HepG2 (cell line): ENCODE data around the gene SOST. TPM values are rescaled to one million over a fixed set of nuclear protein-coding genes. Genes with fewer than 3 reads are reported as not detected.
A peak's percentile ranks its signal among the peaks of the same experiment; 100 is the strongest.

Experiments
- ATAD3A ChIP-seq: sonication (generic); formaldehyde crosslinking; IDR thresholded peaks from 2 replicates; pipeline ENCODE4 v1.4.0; 2020; ENCODE audit warnings: missing genetic modification reagents
- HNRNPH1 ChIP-seq: fragments of 200-400 bp; formaldehyde crosslinking; optimal IDR thresholded peaks from 2 replicates; pipeline ENCODE3; 2017; ENCODE audit warnings: mild to moderate bottlenecking, low read depth, low read length
- NFE2L2 ChIP-seq: fragments of 150-350 bp; IDR thresholded peaks from 2 replicates; pipeline ENCODE4 v1.6.1; 2014; ENCODE audit warnings: low read length
- NR2F6 ChIP-seq, 2 experiments: IDR thresholded peaks; 2 replicates each; pipeline ENCODE4 v1.6.1; 2016; ENCODE audit warnings: antibody characterized with exemption in 1 of 2, mild to moderate bottlenecking in 1 of 2
- ONECUT2 ChIP-seq: sonication (generic); formaldehyde crosslinking; IDR thresholded peaks from 2 replicates; pipeline ENCODE4 v1.4.0; 2020; ENCODE audit warnings: missing genetic modification reagents
- PAX8 ChIP-seq: sonication (generic); formaldehyde crosslinking; IDR thresholded peaks from 2 replicates; pipeline ENCODE4 v1.8.0; 2022; ENCODE audit warnings: mild to moderate bottlenecking, missing genetic modification reagents, borderline replicate concordance
- SSRP1 ChIP-seq: IDR thresholded peaks from 2 replicates; pipeline ENCODE4 v1.6.1; 2016; ENCODE audit warnings: control low read depth
- THAP11 ChIP-seq: IDR thresholded peaks from 2 replicates; pipeline ENCODE4 v1.6.1; 2016; ENCODE audit warnings: missing biosample characterization, missing genetic modification reagents
- U2AF2 ChIP-seq: fragments of 200-400 bp; formaldehyde crosslinking; IDR thresholded peaks from 2 replicates; pipeline ENCODE4 v1.6.1; 2017; ENCODE audit warnings: low read depth, mild to moderate bottlenecking, low read length
- ZBTB38 ChIP-seq: sonication (generic); formaldehyde crosslinking; IDR thresholded peaks from 2 replicates; pipeline ENCODE4 v1.5.1; 2020; ENCODE audit warnings: mild to moderate bottlenecking, missing genetic modification reagents
- ZBTB42 ChIP-seq: sonication (generic); formaldehyde crosslinking; IDR thresholded peaks from 2 replicates; pipeline ENCODE4 v1.5.0; 2020; ENCODE audit warnings: mild to moderate bottlenecking, missing genetic modification reagents
- ZC3H4 ChIP-seq: sonication (generic); formaldehyde crosslinking; IDR thresholded peaks from 2 replicates; pipeline ENCODE4 v1.4.0; 2020; ENCODE audit warnings: missing genetic modification reagents, borderline replicate concordance
- ZNF251 ChIP-seq: sonication (generic); formaldehyde crosslinking; IDR thresholded peaks from 2 replicates; pipeline ENCODE4 v1.9.0; 2021; ENCODE audit warnings: mild to moderate bottlenecking, missing genetic modification reagents
- ZSCAN12 ChIP-seq: sonication (generic); formaldehyde crosslinking; IDR thresholded peaks from 2 replicates; pipeline ENCODE4 v1.9.0; 2021; ENCODE audit warnings: mild to moderate bottlenecking, missing genetic modification reagents
- ZSCAN29 ChIP-seq: sonication (generic); formaldehyde crosslinking; conservative IDR thresholded peaks from 2 replicates; pipeline ENCODE4 v1.4.0; 2020; ENCODE audit warnings: mild to moderate bottlenecking, missing genetic modification reagents
- polyA plus RNA-seq, 8 experiments: library from polyadenylated mRNA; depleted of rRNA in 3 of 8; stranded (reverse) in 7 of 8; unstranded in 1 of 8; fragments of >200 nt; fragmentation: Illumina TruSeq in 4 of 8; extraction: Trizol in 4 of 8; gene quantifications; 2 replicates each; pipeline versions ENCODE4 v1.2.1 to v1.2.3, GENCODE V29; 2011 to 2016; ENCODE audit warnings: low read depth in 4 of 8, missing spikeins in 1 of 8, mixed read lengths in 1 of 8; ENCODE audit not compliant: insufficient read depth in 1 of 8
- total RNA-seq, 5 experiments: library from RNA; depleted of rRNA; stranded (reverse); fragments of >200 nt; fragmentation: Illumina TruSeq; extraction: Trizol; gene quantifications; 2 replicates each; pipeline ENCODE4 v1.2.3, GENCODE V29; 2016; ENCODE audit warnings: low read depth in 1 of 5
- TF ChIP-seq, protein P1 (sequence below): IDR thresholded peaks from 2 replicates; pipeline ENCODE4 v1.6.1; 2016; ENCODE audit warnings: control low read depth
- TF ChIP-seq, protein P2 (sequence below): sonication (generic); formaldehyde crosslinking; IDR thresholded peaks from 2 replicates; pipeline ENCODE4 v1.4.0; 2020; ENCODE audit warnings: missing genetic modification reagents
- TF ChIP-seq, protein P3 (sequence below): sonication (generic); formaldehyde crosslinking; conservative IDR thresholded peaks from 2 replicates; pipeline ENCODE4 v1.8.0; 2022; ENCODE audit warnings: missing genetic modification reagents
- TF ChIP-seq, protein P4 (sequence below): sonication (generic); formaldehyde crosslinking; IDR thresholded peaks from 2 replicates; pipeline ENCODE4 v1.4.0; 2020; ENCODE audit warnings: mild to moderate bottlenecking, missing genetic modification reagents
- TF ChIP-seq, protein P5 (sequence below): IDR thresholded peaks from 2 replicates; pipeline ENCODE4 v1.6.1; 2016; ENCODE audit warnings: low read depth
- TF ChIP-seq, protein P6 (sequence below): IDR thresholded peaks from 2 replicates; pipeline ENCODE4 v1.6.1; 2016; ENCODE audit warnings: mild to moderate bottlenecking
- TF ChIP-seq, protein P7 (sequence below): sonication (generic); formaldehyde crosslinking; IDR thresholded peaks from 2 replicates; pipeline ENCODE4 v1.8.0; 2022; ENCODE audit warnings: mild to moderate bottlenecking, missing genetic modification reagents, moderate library complexity

The SOST gene
- total and polyA plus RNA-seq, 2 of the 13 experiments (the other 11 are each of a cell fraction or from before 2014, with no cell fraction given): not detected

DNA sequence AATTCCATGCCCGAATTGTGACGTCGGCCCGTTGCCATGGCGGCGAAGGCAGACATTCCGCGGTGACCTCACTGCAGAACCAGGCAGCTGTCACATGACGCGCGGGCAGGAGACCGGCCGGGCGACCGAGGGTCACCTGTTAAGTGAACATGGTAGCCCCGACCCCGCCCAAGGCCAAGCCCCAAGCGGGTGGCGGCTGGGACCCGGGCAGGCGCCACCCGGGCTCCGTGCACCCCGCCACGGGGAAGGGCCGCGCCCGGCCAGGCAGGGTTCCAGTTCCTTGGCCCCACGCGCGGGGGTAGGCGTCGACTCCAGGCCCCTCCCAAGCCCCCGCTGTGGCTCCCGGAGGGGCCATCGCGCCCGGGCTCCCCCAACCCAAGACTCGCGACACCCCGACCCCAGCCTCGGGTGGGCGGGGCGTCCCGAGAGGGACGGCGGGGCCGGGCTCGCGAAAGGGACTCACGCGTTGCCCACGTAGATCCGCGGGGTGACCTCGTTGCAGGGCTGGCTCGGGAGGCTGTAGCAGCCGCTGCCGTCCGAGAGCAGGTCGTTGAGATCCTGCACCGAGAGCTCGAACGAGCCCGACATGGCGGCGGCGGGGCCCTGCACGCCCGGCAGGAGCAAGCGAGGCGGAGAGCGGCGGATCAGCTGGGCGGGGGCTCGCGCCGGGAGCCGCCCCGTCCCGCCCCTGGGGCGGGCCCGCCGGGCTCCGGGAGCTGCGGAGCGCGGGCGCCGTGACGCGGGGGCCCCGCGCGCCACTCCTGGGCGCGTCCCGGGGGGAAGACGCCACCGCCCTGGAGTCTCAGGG, 19.9 kb upstream of the SOST start, which contains the start of gene DUSP3 (continued):
- TF ChIP-seq ONECUT2 (no peak), PAX8 (CRISPR knock-in tag) (peak; percentile 78; the same call in 1 of the 2 replicates), SSRP1 (CRISPR knock-in tag) (no peak), ZBTB42 (CRISPR knock-in tag) (0 out of 2 replicates have a peak, but pooled peaks have one; percentile 12), U2AF2 (peak; percentile 95), NFE2L2 (no peak), ZBTB38 (peak; percentile 59; the same call in 1 of the 2 replicates), ZSCAN12 (CRISPR knock-in tag) (0 out of 2 replicates have a peak, but pooled peaks have one; percentile 20), ZSCAN29 (peak; percentile 66; the same call in 1 of the 2 replicates), ZNF251 (CRISPR knock-in tag) (no peak), ZC3H4 (CRISPR knock-in tag) (peak; percentile 90; the same call in 1 of the 2 replicates), NR2F6 (IDR thresholded peaks at IDR 0.05) (no peak; the same call in 1 of the 2 replicates), NR2F6 (CRISPR knock-in tag; IDR thresholded peaks at IDR 0.05) (peak; percentile 79), THAP11 (CRISPR knock-in tag) (peak; percentile 69; the same call in 1 of the 2 replicates), HNRNPH1 (no peak), ATAD3A (CRISPR knock-in tag) (no peak)
- TF ChIP-seq, protein P1, sequence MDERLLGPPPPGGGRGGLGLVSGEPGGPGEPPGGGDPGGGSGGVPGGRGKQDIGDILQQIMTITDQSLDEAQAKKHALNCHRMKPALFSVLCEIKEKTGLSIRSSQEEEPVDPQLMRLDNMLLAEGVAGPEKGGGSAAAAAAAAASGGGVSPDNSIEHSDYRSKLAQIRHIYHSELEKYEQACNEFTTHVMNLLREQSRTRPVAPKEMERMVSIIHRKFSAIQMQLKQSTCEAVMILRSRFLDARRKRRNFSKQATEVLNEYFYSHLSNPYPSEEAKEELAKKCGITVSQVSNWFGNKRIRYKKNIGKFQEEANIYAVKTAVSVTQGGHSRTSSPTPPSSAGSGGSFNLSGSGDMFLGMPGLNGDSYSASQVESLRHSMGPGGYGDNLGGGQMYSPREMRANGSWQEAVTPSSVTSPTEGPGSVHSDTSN (CRISPR knock-in tag): no peak
- TF ChIP-seq, protein P2, sequence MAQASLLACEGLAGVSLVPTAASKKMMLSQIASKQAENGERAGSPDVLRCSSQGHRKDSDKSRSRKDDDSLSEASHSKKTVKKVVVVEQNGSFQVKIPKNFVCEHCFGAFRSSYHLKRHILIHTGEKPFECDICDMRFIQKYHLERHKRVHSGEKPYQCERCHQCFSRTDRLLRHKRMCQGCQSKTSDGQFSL (CRISPR knock-in tag): peak; percentile 87
- TF ChIP-seq, protein P3, sequence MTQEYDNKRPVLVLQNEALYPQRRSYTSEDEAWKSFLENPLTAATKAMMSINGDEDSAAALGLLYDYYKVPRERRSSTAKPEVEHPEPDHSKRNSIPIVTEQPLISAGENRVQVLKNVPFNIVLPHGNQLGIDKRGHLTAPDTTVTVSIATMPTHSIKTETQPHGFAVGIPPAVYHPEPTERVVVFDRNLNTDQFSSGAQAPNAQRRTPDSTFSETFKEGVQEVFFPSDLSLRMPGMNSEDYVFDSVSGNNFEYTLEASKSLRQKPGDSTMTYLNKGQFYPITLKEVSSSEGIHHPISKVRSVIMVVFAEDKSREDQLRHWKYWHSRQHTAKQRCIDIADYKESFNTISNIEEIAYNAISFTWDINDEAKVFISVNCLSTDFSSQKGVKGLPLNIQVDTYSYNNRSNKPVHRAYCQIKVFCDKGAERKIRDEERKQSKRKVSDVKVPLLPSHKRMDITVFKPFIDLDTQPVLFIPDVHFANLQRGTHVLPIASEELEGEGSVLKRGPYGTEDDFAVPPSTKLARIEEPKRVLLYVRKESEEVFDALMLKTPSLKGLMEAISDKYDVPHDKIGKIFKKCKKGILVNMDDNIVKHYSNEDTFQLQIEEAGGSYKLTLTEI (CRISPR knock-in tag): no peak
- TF ChIP-seq, protein P4, sequence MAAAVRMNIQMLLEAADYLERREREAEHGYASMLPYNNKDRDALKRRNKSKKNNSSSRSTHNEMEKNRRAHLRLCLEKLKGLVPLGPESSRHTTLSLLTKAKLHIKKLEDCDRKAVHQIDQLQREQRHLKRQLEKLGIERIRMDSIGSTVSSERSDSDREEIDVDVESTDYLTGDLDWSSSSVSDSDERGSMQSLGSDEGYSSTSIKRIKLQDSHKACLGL (CRISPR knock-in tag): 0 out of 2 replicates have a peak, but pooled peaks have one; percentile 79
- TF ChIP-seq, protein P5, sequence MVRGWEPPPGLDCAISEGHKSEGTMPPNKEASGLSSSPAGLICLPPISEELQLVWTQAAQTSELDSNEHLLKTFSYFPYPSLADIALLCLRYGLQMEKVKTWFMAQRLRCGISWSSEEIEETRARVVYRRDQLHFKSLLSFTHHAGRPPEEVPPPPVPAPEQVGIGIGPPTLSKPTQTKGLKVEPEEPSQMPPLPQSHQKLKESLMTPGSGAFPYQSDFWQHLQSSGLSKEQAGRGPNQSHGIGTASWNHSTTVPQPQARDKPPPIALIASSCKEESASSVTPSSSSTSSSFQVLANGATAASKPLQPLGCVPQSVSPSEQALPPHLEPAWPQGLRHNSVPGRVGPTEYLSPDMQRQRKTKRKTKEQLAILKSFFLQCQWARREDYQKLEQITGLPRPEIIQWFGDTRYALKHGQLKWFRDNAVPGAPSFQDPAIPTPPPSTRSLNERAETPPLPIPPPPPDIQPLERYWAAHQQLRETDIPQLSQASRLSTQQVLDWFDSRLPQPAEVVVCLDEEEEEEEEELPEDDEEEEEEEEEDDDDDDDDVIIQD (CRISPR knock-in tag): no peak; the same call in 1 of the 2 replicates
- TF ChIP-seq, protein P6, sequence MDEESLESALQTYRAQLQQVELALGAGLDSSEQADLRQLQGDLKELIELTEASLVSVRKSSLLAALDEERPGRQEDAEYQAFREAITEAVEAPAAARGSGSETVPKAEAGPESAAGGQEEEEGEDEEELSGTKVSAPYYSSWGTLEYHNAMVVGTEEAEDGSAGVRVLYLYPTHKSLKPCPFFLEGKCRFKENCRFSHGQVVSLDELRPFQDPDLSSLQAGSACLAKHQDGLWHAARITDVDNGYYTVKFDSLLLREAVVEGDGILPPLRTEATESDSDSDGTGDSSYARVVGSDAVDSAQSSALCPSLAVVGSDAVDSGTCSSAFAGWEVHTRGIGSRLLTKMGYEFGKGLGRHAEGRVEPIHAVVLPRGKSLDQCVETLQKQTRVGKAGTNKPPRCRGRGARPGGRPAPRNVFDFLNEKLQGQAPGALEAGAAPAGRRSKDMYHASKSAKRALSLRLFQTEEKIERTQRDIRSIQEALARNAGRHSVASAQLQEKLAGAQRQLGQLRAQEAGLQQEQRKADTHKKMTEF (CRISPR knock-in tag): peak; percentile 79; the same call in 1 of the 2 replicates
- TF ChIP-seq, protein P7, sequence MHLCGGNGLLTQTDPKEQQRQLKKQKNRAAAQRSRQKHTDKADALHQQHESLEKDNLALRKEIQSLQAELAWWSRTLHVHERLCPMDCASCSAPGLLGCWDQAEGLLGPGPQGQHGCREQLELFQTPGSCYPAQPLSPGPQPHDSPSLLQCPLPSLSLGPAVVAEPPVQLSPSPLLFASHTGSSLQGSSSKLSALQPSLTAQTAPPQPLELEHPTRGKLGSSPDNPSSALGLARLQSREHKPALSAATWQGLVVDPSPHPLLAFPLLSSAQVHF: 0 out of 2 replicates have a peak, but pooled peaks have one; percentile 58
